Pancreas (tissue), 10 donors: ENCODE measurements around the gene SECISBP2. TPM values are rescaled to one million over a fixed set of nuclear protein-coding genes. Genes with fewer than 3 reads are reported as not detected.

Experiments
- ATAC-seq, 4 donors: fragments of 200-7000 bp; cut with Tn5 transposase; one replicate each; pipeline versions ENCODE4 v1.8.0 to v1.9.1; 2020; ENCODE audit warnings: mild to moderate bottlenecking in 4 of 4, moderate library complexity in 4 of 4
- DNase-seq, 6 donors: peaks; one replicate each; pipeline ENCODE4 v3.0.0-alpha.2; 2020
- FAIRE-seq: peaks from 2 replicates; lab custom pipeline; 2012; peaks lifted over from hg19 to GRCh38; lab: Jason Lieb, UNC
- H3K27ac ChIP-seq, 4 donors: fragments of 200-600 bp; sonication (generic); 1 replicate in 3 of 4; 2 replicates in 1 of 4; pipeline versions ENCODE4 v1.5.0 to v1.8.0; 2020
- H3K27me3 ChIP-seq, 4 donors: fragments of 200-600 bp; one replicate each; pipeline ENCODE4 v1.8.0; 2021
- H3K36me3 ChIP-seq, 3 donors: fragments of 200-600 bp; sonication (generic) in 1 of 3; one replicate each; pipeline versions ENCODE4 v1.5.0 to v1.8.0; 2020 to 2021
- H3K4me1 ChIP-seq, 3 donors: fragments of 200-600 bp; one replicate each; pipeline ENCODE4 v1.8.0; 2021
- H3K4me3 ChIP-seq, 4 donors: fragments of 200-600 bp; sonication (generic) in 2 of 4; one replicate each; pipeline versions ENCODE4 v1.5.0 to v1.8.0; 2020 to 2021
- H3K9me3 ChIP-seq, 4 donors: fragments of 200-600 bp; one replicate each; pipeline ENCODE4 v1.8.0; 2021
- WGBS, 2 donors: extraction: QIAGEN DNeasy Blood & Tissue Kit; methylation state at CpG; one replicate each; pipeline ENCODE4 v1.1.7; 2013; 5-methylcytosine and 5-hydroxymethylcytosine counted together
- intact Hi-C, 3 donors: fragments of 100-400 bp; cut with DNase I; formaldehyde crosslinking; loops; one replicate each; pipeline versions ENCODE4 v1.11.1 to v1.14.2; 2022
- polyA plus RNA-seq, 2 donors: library from polyadenylated mRNA; stranded (reverse); fragments of 200-250 nt; gene quantifications; one replicate each; pipeline ENCODE4 v1.2.3, GENCODE V29; 2013
- total RNA-seq, 6 donors: library from RNA; stranded (reverse); fragmentation: NEBNext Ultra II Directional in 4 of 6; extraction: Animal tissue kit (Norgen Biotek cat#: 25700) in 4 of 6; gene quantifications; one replicate each; pipeline versions ENCODE4 v1.2.1 to v1.2.4, GENCODE V29; 2021 to 2023
- TF ChIP-seq, protein P1 (sequence below), 4 donors: fragments of 200-600 bp; sonication (generic) in 3 of 4; IDR thresholded peaks; one replicate each; pipeline versions ENCODE4 v1.5.0 to v1.8.0; 2021; ENCODE audit warnings: antibody characterized with exemption in 4 of 4
- donor health status: healthy with polysubstance abuse.
- donor health status: DM: no; HTN: no; CAD: no; lungs with moderate emphysema.
- donor health status: DM: no; HTN: no; CAD: no.
- donor health status: control.
- donor health status: control.
- donor health status: Bipolar disorder and iron deficiency.
- donor health status: DM: yes; HTN: yes; CAD: no.
- donor health status: DM: no; HTN: no; CAD: no.
- donor health status: DM: no; HTN: no; CAD: no.
- donor health status: DM: yes; HTN: yes; CAD: no.

Gene SECISBP2
- total and polyA plus RNA-seq, 8 donors = 23.4 to 41.1 (median 29.6) TPM

DNA sequence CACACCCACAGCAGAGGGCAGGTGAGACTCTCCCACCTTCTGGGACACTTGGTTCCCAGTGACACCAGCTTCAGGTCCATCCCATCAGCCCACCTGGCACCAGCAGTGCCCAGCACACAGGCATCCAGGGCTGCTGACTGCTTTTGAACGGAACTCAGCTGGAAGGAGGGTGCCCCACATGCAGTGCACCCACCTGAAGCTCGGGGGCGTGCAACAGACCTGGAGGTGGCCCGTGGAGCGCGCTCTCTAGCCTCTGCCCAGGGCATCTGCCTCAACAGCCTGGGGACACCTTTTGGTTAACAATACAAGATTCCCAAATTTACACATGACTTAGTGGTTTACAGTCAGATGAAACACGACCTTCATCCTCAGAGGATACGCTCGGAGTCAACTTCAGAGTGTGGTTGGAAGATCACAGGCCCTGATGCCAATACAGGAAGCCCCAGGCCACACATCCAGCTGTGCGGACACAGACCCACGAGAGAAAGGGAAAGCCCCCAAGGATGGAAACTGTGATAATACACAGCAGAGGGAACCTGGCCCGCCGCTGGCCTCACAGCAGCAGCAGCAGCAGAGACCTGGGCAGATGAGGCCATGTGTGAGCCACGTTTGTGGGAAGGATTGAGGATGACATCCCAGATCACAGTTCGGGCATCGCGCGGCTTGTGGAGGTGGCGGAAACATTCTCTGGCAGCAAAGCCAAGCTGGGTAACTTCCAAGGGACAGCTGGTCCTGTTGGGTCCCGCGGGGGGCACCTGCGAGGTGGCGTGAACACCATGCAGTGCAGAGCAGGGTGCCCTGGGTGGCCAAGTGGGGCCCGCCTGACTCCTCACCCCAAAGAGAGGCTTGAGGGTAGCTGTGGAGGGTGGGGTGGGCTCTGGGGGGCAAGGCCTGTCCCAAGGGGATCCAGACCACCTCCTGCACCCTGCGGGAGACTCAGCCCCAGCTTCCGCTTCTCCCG, 64.0 kb downstream of the SECISBP2 start:
- Histone ChIP-seq H3K27ac (no peak overlapping the region), H3K4me3 (no peak overlapping the region), H3K27me3 (no peaks in the 10 kb centered on the region), H3K4me1 (peaks cover 0 to 4% (median 0%) of the 10 kb centered on the region in 3 donors), H3K9me3 (no peaks in the 10 kb centered on the region), H3K36me3 (peaks cover 0 to 10% (median 0%) of the 10 kb centered on the region in 3 donors)
- no peak for ATAC-seq
- TF ChIP-seq, protein P1, sequence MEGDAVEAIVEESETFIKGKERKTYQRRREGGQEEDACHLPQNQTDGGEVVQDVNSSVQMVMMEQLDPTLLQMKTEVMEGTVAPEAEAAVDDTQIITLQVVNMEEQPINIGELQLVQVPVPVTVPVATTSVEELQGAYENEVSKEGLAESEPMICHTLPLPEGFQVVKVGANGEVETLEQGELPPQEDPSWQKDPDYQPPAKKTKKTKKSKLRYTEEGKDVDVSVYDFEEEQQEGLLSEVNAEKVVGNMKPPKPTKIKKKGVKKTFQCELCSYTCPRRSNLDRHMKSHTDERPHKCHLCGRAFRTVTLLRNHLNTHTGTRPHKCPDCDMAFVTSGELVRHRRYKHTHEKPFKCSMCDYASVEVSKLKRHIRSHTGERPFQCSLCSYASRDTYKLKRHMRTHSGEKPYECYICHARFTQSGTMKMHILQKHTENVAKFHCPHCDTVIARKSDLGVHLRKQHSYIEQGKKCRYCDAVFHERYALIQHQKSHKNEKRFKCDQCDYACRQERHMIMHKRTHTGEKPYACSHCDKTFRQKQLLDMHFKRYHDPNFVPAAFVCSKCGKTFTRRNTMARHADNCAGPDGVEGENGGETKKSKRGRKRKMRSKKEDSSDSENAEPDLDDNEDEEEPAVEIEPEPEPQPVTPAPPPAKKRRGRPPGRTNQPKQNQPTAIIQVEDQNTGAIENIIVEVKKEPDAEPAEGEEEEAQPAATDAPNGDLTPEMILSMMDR (IDR thresholded peaks at IDR 0.05) = no peak
- intact Hi-C loops = no loop called here
- no peak for FAIRE-seq
- peak in 1 of 6 donors; percentile 48 for DNase-seq
- 80 to 87% methylated on average over 27 of the region's 27 CpGs for WGBS, 2 donors

DNA sequence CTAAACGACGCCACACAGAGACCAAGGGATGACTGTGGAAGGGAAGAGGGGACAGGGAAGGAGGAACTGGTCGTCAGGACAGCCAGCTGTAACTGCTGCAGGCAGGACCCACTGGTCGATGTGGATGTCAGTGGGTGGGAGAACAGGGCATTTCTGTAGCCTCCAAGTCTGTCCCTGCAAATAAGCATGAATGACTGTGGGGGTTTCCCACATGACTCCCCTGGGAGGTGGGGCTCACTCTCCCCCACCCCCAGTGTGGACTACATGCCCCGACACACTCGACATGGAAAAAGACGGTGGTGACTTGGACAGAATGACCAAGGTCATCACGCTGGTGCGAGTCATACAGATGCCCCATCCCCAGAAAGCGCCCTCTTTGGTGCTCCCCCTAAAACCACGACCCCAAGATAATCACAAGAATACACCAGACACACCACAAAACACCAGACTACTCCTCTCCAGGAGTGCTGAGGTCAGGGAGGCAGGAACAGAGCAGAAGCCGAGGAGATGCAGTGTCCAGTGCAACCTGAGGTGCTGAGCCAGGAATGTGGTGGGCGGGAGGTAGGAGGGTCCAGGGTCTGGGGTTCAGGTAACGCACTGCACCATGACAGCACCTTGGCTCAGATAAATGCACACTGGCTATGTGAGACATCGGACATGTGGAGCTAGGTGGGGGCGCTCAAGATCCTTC, 64.9 kb downstream of the SECISBP2 start:
- TF ChIP-seq, protein P1 (IDR thresholded peaks at IDR 0.05) = no peak
- Histone ChIP-seq H3K27me3 (no peaks in the 10 kb centered on the region), H3K9me3 (no peaks in the 10 kb centered on the region), H3K36me3 (peaks cover 0 to 10% (median under 1%) of the 10 kb centered on the region in 3 donors), H3K4me3 (no peak overlapping the region), H3K27ac (no peak overlapping the region), H3K4me1 (peaks cover 0 to 4% (median 0%) of the 10 kb centered on the region in 3 donors)
- FAIRE-seq = no peak
- ATAC-seq = no peak
- 84 to 90% methylated on average over 16 of the region's 16 CpGs for WGBS, 2 donors
- no peak for DNase-seq
- intact Hi-C loops = no loop called here

DNA sequence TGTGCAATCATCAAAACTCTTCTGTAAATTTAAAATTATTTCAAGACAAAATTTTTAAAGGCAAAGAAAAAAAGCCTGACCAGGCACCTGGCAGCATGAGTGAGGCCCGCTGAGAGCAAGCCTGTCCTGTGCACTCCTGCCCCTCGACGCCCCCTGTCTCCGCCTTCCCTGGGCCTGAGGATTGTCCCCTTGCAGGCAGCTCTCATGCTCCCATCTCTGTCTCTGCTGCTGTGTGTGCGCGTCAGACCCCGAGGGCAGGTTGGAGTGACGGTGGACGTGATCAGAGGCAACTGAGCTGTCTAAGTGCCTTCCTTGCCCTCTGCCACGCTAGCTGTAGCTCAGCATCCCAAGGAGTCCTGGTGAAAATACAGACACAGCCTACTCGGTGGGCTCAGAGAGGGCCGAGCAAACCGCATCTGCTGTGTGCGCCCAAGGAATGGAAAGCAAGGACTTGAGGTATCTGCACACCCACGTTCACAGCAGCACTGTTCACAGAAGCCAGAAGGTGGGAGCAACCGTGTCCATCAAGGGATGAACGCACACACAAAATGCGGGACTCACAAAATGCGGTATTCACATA, 65.5 kb downstream of the SECISBP2 start:
- TF ChIP-seq, protein P1 (IDR thresholded peaks at IDR 0.05) = no peak
- DNase-seq (peak in 1 of 6 donors; percentile 48), ATAC-seq (no peak), FAIRE-seq (no peak)
- H3K4me1 ChIP-seq = peaks cover 0 to 4% (median 0%) of the 10 kb centered on the region in 3 donors
- no peak overlapping the region for H3K27ac ChIP-seq
- H3K36me3 ChIP-seq = peaks cover 0 to 15% (median 5%) of the 10 kb centered on the region in 3 donors
- H3K27me3 ChIP-seq = no peaks in the 10 kb centered on the region
- intact Hi-C loops = no loop called here
- 93% methylated on average over 19 of the region's 19 CpGs for WGBS, 2 donors
- H3K4me3 ChIP-seq = no peak overlapping the region
- H3K9me3 ChIP-seq = no peaks in the 10 kb centered on the region

DNA sequence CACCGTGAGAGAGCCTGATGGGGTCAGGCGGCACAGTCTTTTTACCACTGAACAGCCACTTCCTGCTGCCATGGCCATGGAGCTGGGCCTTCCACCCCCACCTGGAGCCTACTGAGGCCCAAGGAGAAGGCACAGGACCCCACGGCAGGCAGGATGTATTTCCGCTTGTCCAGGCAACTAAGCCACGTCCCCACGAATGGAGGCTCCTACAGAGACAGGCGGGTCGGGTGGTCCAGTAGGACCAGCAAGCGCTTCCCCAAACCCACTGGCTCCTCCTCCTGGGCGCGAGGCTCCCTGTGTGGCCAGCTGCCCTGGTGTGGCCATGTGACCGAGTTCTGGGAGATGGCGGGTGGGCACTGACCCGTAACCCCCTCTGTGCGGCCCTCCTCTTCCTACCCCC, 66.5 kb downstream of the SECISBP2 start:
- Histone ChIP-seq H3K27me3 (no peaks in the 10 kb centered on the region), H3K9me3 (no peaks in the 10 kb centered on the region), H3K36me3 (peaks cover 0 to 15% (median 5%) of the 10 kb centered on the region in 3 donors), H3K27ac (no peak overlapping the region), H3K4me3 (no peak overlapping the region), H3K4me1 (peaks cover 0 to 7% (median 0%) of the 10 kb centered on the region in 3 donors)
- FAIRE-seq (no peak), ATAC-seq (no peak), DNase-seq (no peak)
- intact Hi-C loops = no loop called here
- TF ChIP-seq, protein P1 (IDR thresholded peaks at IDR 0.05) = no peak
- WGBS, 2 donors = 96 to 99% methylated on average over 15 of the region's 15 CpGs
